Measurements from ENCODE around the gene POU3F4.

DNA sequence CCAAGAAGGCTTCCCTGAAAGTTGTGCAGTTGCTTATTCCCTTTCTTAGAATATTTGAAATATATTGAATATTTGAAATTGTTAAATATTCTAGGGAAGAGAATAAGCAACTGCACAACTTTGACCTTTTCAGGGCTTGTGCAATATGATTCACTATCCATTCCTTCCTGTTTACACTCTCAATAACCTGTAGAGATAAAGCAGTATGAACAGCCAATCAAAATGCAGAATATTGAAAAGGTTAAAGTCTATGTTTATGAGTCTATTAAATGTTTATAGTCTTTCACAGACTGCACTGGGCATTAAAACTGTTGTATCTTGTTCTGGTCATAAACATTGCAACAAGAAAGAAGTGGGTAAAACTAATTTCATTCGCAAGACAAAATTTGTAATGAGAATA lies 13.8 kb downstream of the POU3F4 start:
- TF ChIP-seq EP300 (IDR thresholded peaks at IDR 0.05), result no peak
- no peak for TF ChIP-seq CHD4 (IDR thresholded peaks at IDR 0.05; ENCODE audit: borderline replicate concordance)
- TF ChIP-seq, protein P1, sequence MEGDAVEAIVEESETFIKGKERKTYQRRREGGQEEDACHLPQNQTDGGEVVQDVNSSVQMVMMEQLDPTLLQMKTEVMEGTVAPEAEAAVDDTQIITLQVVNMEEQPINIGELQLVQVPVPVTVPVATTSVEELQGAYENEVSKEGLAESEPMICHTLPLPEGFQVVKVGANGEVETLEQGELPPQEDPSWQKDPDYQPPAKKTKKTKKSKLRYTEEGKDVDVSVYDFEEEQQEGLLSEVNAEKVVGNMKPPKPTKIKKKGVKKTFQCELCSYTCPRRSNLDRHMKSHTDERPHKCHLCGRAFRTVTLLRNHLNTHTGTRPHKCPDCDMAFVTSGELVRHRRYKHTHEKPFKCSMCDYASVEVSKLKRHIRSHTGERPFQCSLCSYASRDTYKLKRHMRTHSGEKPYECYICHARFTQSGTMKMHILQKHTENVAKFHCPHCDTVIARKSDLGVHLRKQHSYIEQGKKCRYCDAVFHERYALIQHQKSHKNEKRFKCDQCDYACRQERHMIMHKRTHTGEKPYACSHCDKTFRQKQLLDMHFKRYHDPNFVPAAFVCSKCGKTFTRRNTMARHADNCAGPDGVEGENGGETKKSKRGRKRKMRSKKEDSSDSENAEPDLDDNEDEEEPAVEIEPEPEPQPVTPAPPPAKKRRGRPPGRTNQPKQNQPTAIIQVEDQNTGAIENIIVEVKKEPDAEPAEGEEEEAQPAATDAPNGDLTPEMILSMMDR (IDR thresholded peaks at IDR 0.05), result no peak
- no peak for TF ChIP-seq ESRRA (IDR thresholded peaks at IDR 0.05; ENCODE audit: borderline replicate concordance, low read length)
